Ovary (tissue), 3 donors: Measurements from ENCODE around the gene XAGE3.
"Not testable (repeated sequence)": the region's sequence is repeated elsewhere in the genome, so short reads cannot be mapped to it uniquely, and the experiment has no call there.

Source experiments
- CTCF ChIP-seq, 3 donors: fragments of 450-650 bp in 2 of 3; fragments of 200-600 bp in 1 of 3; IDR thresholded peaks; one replicate each; pipeline versions ENCODE4 v1.5.1 to v1.8.0; 2016 to 2022; ENCODE audit warnings: antibody characterized with exemption in 3 of 3, mild to moderate bottlenecking in 1 of 3
- EP300 ChIP-seq: sonication (generic); formaldehyde crosslinking; IDR thresholded peaks from one replicate; pipeline ENCODE4 v1.6.1; 2017; ENCODE audit warnings: antibody characterized with exemption
- POLR2A ChIP-seq: fragments of 450-650 bp; IDR thresholded peaks from one replicate; pipeline ENCODE4 v1.6.1; 2017; ENCODE audit warnings: antibody characterized with exemption, mild to moderate bottlenecking, moderate library complexity
- donor health status: DM: no; HTN: no; CAD: no.

- not testable (repeated sequence) for TF ChIP-seq EP300; CTCF (IDR thresholded peaks at IDR 0.05); POLR2A
Measured at GRCh38 chrX:52876386-52876785, 8.5 kb upstream of the XAGE3 start.
